Measurements from ENCODE around the gene PTPN4. TPM values are rescaled to one million over a fixed set of nuclear protein-coding genes. Genes with fewer than 3 reads are reported as not detected.
A peak's percentile ranks its signal among the peaks of the same experiment; 100 is the strongest.

The PTPN4 gene
- 45.4 TPM for total RNA-seq
- long read RNA-seq, full-length matches to known transcripts = 6 of 18 reads
- long read RNA-seq, partial matches to known transcripts = 4 of 18 reads
- long read RNA-seq, other reads (novel, unspliced or antisense) = 8 of 18 reads

GRCh38 chr2:119759451-119760236 is at the start of gene PTPN4:
Gene PTPN4, plus strand, starts transcription at chr2:119759922. Its CDS starts 49,932 bp downstream, at chr2:119809854.
- Histone ChIP-seq H3K4me1 (peaks cover 66% of the 10 kb centered on the region), H3K9me3 (replicated peaks) (no peaks in the 10 kb centered on the region), H3K4me3 (peak within 1 kb of the TSS; percentile 92), H3K27me3 (ENCODE audit: low read depth) (no peaks in the 10 kb centered on the region), H3K27ac (replicated peaks) (peak within 1 kb of the TSS; percentile 97), H3K36me3 (no peaks in the 10 kb centered on the region)
- TF ChIP-seq CTCF (IDR thresholded peaks at IDR 0.05; ENCODE audit: borderline replicate concordance) = no peak
- intact Hi-C loops (cut with micrococcal nuclease) = no loop called here
- peak; percentile 97 for DNase-seq

- TF ChIP-seq CTCF (IDR thresholded peaks at IDR 0.05; ENCODE audit: borderline replicate concordance) = no peak
- H3K27ac ChIP-seq (replicated peaks) = no peak overlapping the region
- H3K36me3 ChIP-seq = no peaks in the 10 kb centered on the region
- peaks cover 10% of the 10 kb centered on the region for H3K4me1 ChIP-seq
- no peaks in the 10 kb centered on the region for H3K27me3 ChIP-seq (ENCODE audit: low read depth)
- H3K4me3 ChIP-seq = no peak overlapping the region
- DNase-seq = no peak
- H3K9me3 ChIP-seq (replicated peaks) = peaks cover under 1% of the 10 kb centered on the region
- intact Hi-C loops (cut with micrococcal nuclease) = no loop called here
These were observed 49.4 kb upstream of the PTPN4 start for GRCh38 chr2:119710281-119710680.

GRCh38 chr2:119711352-119711751 is 48.4 kb upstream of the PTPN4 start:
- no peak for TF ChIP-seq CTCF (IDR thresholded peaks at IDR 0.05; ENCODE audit: borderline replicate concordance)
- H3K27ac ChIP-seq (replicated peaks) = no peak overlapping the region
- H3K36me3 ChIP-seq = no peaks in the 10 kb centered on the region
- no peak for DNase-seq
- intact Hi-C loops (cut with micrococcal nuclease) = no loop called here
- H3K9me3 ChIP-seq (replicated peaks) = no peaks in the 10 kb centered on the region
- H3K4me3 ChIP-seq = no peak overlapping the region
- peaks cover 10% of the 10 kb centered on the region for H3K4me1 ChIP-seq
- H3K27me3 ChIP-seq (ENCODE audit: low read depth) = no peaks in the 10 kb centered on the region

GRCh38 chr2:119712571-119712970 is 47.2 kb upstream of the PTPN4 start:
- intact Hi-C loops (cut with micrococcal nuclease) = no loop called here
- Histone ChIP-seq H3K4me3 (no peak overlapping the region), H3K4me1 (peaks cover 10% of the 10 kb centered on the region), H3K27ac (replicated peaks) (no peak overlapping the region), H3K36me3 (no peaks in the 10 kb centered on the region), H3K27me3 (ENCODE audit: low read depth) (no peaks in the 10 kb centered on the region), H3K9me3 (replicated peaks) (no peaks in the 10 kb centered on the region)
- no peak for DNase-seq
- no peak for TF ChIP-seq CTCF (IDR thresholded peaks at IDR 0.05; ENCODE audit: borderline replicate concordance)

- H3K36me3 ChIP-seq = no peaks in the 10 kb centered on the region
- no peak overlapping the region for H3K4me3 ChIP-seq
- no peak for DNase-seq
- H3K4me1 ChIP-seq = peaks cover 10% of the 10 kb centered on the region
- H3K27me3 ChIP-seq (ENCODE audit: low read depth) = no peaks in the 10 kb centered on the region
- no peaks in the 10 kb centered on the region for H3K9me3 ChIP-seq (replicated peaks)
- TF ChIP-seq CTCF (IDR thresholded peaks at IDR 0.05; ENCODE audit: borderline replicate concordance) = no peak
- intact Hi-C loops (cut with micrococcal nuclease) = no loop called here
- H3K27ac ChIP-seq (replicated peaks) = no peak overlapping the region
These were observed 45.8 kb upstream of the PTPN4 start for GRCh38 chr2:119713819-119714490.
